NCI-H69 (cell line): ENCODE data around the gene TMX3.
A peak's percentile ranks its signal among the peaks of the same experiment; 100 is the strongest.

Source experiments
- DNase-seq: peaks from one replicate; lab custom pipeline; 2025; lab: John Stamatoyannopoulos, UW

TMX3 gene

GRCh38 chr18:68713131-68713530, 1.8 kb downstream of the TMX3 start:
- DNase-seq, result no peak

- no peak for DNase-seq
These were observed 7.3 kb downstream of the TMX3 start for GRCh38 chr18:68707646-68708045.

- DNase-seq, result no peak
These were observed 9.8 kb downstream of the TMX3 start for GRCh38 chr18:68705119-68705518.

- no peak for DNase-seq
These were observed 11.6 kb downstream of the TMX3 start for GRCh38 chr18:68703326-68703725.

GRCh38 chr18:68701353-68701752, 13.6 kb downstream of the TMX3 start:
- DNase-seq, result no peak

- no peak for DNase-seq
These were observed 15.9 kb downstream of the TMX3 start for GRCh38 chr18:68699043-68699442.

- no peak for DNase-seq
These were observed 18.0 kb downstream of the TMX3 start for GRCh38 chr18:68696937-68697336.

GRCh38 chr18:68694316-68694715, 20.6 kb downstream of the TMX3 start:
- no peak for DNase-seq

- no peak for DNase-seq
These were observed 21.7 kb downstream of the TMX3 start for GRCh38 chr18:68693091-68693815.

- no peak for DNase-seq
These were observed 35.4 kb downstream of the TMX3 start for GRCh38 chr18:68679528-68679927.

GRCh38 chr18:68676913-68677312, 38.0 kb downstream of the TMX3 start:
- DNase-seq, result no peak

GRCh38 chr18:68667121-68667520, 47.8 kb downstream of the TMX3 start:
- no peak for DNase-seq

- no peak for DNase-seq
These were observed 48.5 kb downstream of the TMX3 start for GRCh38 chr18:68666381-68666780.

- DNase-seq, result no peak
These were observed 49.3 kb downstream of the TMX3 start for GRCh38 chr18:68665628-68666027.

GRCh38 chr18:68662754-68663153, 52.2 kb downstream of the TMX3 start:
- DNase-seq, result peak; percentile 21

GRCh38 chr18:68660354-68661183, 54.3 kb downstream of the TMX3 start:
- peak; percentile 76 for DNase-seq

- no peak for DNase-seq
These were observed 66.7 kb downstream of the TMX3 start for GRCh38 chr18:68648191-68648590.

- DNase-seq, result no peak
These were observed 72.9 kb downstream of the TMX3 start for GRCh38 chr18:68642003-68642402.

GRCh38 chr18:68640861-68641260, 74.0 kb downstream of the TMX3 start:
- DNase-seq, result no peak

GRCh38 chr18:68638613-68639012, 76.3 kb downstream of the TMX3 start:
- no peak for DNase-seq

GRCh38 chr18:68627812-68628211, 87.1 kb downstream of the TMX3 start:
- DNase-seq, result no peak
